ENCODE data around the gene ANKUB1. TPM values are rescaled to one million over a fixed set of nuclear protein-coding genes. Genes with fewer than 3 reads are reported as not detected.

The ANKUB1 gene
- total RNA-seq, 1 donor from 2014 or later: 3.1 TPM

DNA sequence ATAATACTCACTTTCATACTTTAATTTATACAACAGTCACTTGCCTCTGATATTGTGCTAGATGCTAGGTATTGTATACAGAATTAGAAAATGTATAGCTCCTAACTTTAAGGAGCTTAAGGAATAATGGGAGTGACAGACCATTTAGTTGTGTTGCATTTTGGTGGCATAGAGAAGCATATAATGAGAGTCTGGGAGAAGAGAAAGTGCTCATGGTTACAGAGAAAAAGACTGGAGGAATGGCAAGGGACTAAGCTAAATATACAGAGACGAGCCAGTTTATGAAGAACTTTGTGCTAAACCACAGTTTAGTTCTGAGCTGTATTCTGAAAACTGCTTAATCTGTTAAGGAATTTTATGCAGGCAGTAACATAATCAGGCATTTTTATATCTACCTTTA lies 27.1 kb upstream of the ANKUB1 start:
- peaks cover 56% of the 10 kb centered on the region for H3K4me1 ChIP-seq
- intact Hi-C loops (cut with DNase I): no loop called here
- ATAC-seq (no peak), DNase-seq (no peak)
- H3K4me3 ChIP-seq: no peak overlapping the region
- no peak overlapping the region for H3K27ac ChIP-seq
- no peaks in the 10 kb centered on the region for H3K9me3 ChIP-seq
- H3K36me3 ChIP-seq: no peaks in the 10 kb centered on the region
- TF ChIP-seq, protein P1, sequence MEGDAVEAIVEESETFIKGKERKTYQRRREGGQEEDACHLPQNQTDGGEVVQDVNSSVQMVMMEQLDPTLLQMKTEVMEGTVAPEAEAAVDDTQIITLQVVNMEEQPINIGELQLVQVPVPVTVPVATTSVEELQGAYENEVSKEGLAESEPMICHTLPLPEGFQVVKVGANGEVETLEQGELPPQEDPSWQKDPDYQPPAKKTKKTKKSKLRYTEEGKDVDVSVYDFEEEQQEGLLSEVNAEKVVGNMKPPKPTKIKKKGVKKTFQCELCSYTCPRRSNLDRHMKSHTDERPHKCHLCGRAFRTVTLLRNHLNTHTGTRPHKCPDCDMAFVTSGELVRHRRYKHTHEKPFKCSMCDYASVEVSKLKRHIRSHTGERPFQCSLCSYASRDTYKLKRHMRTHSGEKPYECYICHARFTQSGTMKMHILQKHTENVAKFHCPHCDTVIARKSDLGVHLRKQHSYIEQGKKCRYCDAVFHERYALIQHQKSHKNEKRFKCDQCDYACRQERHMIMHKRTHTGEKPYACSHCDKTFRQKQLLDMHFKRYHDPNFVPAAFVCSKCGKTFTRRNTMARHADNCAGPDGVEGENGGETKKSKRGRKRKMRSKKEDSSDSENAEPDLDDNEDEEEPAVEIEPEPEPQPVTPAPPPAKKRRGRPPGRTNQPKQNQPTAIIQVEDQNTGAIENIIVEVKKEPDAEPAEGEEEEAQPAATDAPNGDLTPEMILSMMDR (IDR thresholded peaks at IDR 0.05): no peak
- H3K27me3 ChIP-seq (ENCODE audit: low read depth): no peaks in the 10 kb centered on the region

GRCh38 chr3:149816986-149817385 lies 24.6 kb upstream of the ANKUB1 start:
- no peaks in the 10 kb centered on the region for H3K9me3 ChIP-seq
- DNase-seq (no peak), ATAC-seq (no peak)
- peak overlapping the region; percentile 84 for H3K4me3 ChIP-seq
- no peaks in the 10 kb centered on the region for H3K36me3 ChIP-seq
- intact Hi-C loops (cut with DNase I): no loop called here
- TF ChIP-seq, protein P1 (IDR thresholded peaks at IDR 0.05): no peak
- no peaks in the 10 kb centered on the region for H3K27me3 ChIP-seq (ENCODE audit: low read depth)
- H3K27ac ChIP-seq: no peak overlapping the region
- H3K4me1 ChIP-seq: peaks cover 60% of the 10 kb centered on the region

DNA sequence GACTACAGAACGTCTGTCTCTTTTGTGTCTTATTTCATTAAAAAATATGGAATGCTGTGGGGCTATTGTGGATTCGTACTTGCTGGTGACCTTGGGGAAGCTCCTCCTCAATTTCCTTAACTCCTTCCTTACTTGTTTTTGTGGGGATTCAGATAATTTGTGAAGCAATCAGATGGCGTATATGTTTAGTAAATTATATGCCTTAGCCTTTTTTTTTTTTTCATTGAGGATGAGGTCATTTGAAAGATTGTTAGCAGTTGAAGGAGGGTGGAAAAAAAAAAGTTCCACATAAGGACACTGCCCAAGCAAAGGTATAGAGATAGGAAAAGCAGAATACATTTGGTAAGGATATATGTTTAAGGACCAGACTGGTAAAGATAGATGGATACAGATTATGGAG lies 24.0 kb upstream of the ANKUB1 start:
- TF ChIP-seq, protein P1 (IDR thresholded peaks at IDR 0.05): no peak
- ATAC-seq: no peak
- no peaks in the 10 kb centered on the region for H3K36me3 ChIP-seq
- H3K9me3 ChIP-seq: no peaks in the 10 kb centered on the region
- DNase-seq: no peak
- intact Hi-C loops (cut with DNase I): no loop called here
- peaks cover 62% of the 10 kb centered on the region for H3K4me1 ChIP-seq
- no peaks in the 10 kb centered on the region for H3K27me3 ChIP-seq (ENCODE audit: low read depth)
- H3K4me3 ChIP-seq: peak overlapping the region; percentile 84
- peak overlapping the region; percentile 32 for H3K27ac ChIP-seq

DNA sequence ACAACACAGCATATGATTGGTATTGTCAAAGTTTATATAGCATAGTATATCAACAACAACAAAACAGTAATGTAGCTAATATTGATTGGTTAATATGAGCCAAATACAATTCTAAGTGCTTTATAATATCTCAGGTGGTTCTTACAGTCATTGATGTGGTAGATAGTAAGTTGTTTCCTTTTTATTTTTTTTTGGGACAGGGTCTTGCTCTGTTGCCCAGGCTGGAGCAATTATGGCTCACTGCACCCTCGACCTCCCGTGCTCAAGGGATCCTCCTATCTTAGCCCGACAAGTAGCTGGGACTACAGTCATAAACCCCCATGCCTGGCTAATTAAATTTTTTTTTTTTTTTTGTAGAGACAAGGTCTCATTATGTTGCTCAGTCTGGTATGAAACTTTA lies 23.4 kb upstream of the ANKUB1 start:
- intact Hi-C loops (cut with DNase I): no loop called here
- no peaks in the 10 kb centered on the region for H3K36me3 ChIP-seq
- ATAC-seq (no peak), DNase-seq (no peak)
- peaks cover 60% of the 10 kb centered on the region for H3K4me1 ChIP-seq
- H3K9me3 ChIP-seq: no peaks in the 10 kb centered on the region
- no peaks in the 10 kb centered on the region for H3K27me3 ChIP-seq (ENCODE audit: low read depth)
- peak overlapping the region; percentile 84 for H3K4me3 ChIP-seq
- H3K27ac ChIP-seq: peak overlapping the region; percentile 32
- TF ChIP-seq, protein P1 (IDR thresholded peaks at IDR 0.05): no peak

DNA sequence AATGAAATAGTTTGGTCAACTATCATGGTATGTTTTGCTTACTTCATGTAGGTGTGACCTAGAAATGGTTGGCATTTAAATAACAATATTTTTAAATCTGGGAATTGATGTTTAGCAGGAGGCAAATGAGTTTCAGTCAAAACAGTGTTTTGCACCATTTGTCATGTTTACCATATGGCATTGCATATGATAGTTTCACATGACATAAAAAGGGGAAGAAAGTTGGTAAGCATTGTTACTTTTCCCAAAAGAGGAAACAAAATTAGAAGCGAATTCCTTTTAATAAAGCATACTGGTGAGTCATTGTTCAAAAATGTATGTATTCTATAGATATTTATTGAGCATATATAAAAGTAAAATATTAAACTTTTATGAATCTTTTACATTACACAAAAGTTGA lies 23.0 kb upstream of the ANKUB1 start:
- DNase-seq (no peak), ATAC-seq (no peak)
- intact Hi-C loops (cut with DNase I): no loop called here
- TF ChIP-seq, protein P1 (IDR thresholded peaks at IDR 0.05): no peak
- peak overlapping the region; percentile 99 for H3K27ac ChIP-seq
- H3K9me3 ChIP-seq: no peaks in the 10 kb centered on the region
- peak overlapping the region; percentile 84 for H3K4me3 ChIP-seq
- peaks cover 56% of the 10 kb centered on the region for H3K4me1 ChIP-seq
- no peaks in the 10 kb centered on the region for H3K36me3 ChIP-seq
- H3K27me3 ChIP-seq (ENCODE audit: low read depth): no peaks in the 10 kb centered on the region

Measured in lower lobe of right lung (tissue), 2 donors.